GM19099 (cell line): Measurements from ENCODE around the gene CFAP251.

Experiments
- POLR2A ChIP-seq: IDR thresholded peaks from 3 replicates; pipeline ENCODE4 v1.6.1; 2011; ENCODE audit warnings: low read depth; ENCODE audit not compliant: insufficient read length; ENCODE audit errors: extremely low read depth

The CFAP251 gene

DNA sequence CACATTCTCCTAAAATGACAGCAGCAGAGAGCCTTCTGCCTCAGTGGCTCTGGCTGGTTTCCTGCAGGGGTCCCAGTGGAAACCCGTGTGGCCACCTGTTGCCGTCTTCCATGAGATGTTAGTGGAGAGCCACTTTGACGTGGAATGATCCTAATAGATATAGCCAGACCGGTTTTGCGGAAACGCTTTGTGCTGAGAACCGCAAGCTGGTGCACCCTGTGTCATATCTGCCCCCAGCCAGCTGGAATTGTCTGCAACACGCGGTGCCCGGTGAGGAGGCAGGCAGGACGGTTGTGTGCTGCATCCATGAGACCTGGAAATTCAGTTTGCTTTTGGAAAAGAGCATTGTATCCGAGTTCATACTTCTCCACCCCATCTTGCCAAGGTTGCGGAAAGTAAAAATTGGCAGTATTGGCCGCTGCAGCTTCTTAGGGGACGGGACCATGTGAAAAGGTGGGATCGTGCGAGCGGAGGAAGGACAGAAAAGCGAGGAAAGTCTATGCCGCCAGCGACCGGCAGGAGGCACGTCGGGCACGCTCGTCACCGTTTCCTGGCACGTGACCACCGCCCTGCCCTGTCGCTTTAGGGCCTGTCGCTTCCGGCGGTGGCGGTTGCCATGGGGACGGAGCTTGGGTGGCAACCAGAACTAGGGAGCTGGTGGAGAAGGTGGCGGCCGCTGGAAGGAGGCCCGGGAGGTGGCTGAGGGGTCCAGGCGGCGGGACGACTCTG lies at the start of gene CFAP251:
TSS of gene CFAP251 (plus strand) at position 643 of the 729 bp plus-strand sequence. CDS start 2,714 bp downstream, outside the sequence.
- TF ChIP-seq POLR2A = no peak

- no peak for TF ChIP-seq POLR2A
These were observed 46.9 kb upstream of the CFAP251 start for GRCh38 chr12:121871467-121871866.

DNA sequence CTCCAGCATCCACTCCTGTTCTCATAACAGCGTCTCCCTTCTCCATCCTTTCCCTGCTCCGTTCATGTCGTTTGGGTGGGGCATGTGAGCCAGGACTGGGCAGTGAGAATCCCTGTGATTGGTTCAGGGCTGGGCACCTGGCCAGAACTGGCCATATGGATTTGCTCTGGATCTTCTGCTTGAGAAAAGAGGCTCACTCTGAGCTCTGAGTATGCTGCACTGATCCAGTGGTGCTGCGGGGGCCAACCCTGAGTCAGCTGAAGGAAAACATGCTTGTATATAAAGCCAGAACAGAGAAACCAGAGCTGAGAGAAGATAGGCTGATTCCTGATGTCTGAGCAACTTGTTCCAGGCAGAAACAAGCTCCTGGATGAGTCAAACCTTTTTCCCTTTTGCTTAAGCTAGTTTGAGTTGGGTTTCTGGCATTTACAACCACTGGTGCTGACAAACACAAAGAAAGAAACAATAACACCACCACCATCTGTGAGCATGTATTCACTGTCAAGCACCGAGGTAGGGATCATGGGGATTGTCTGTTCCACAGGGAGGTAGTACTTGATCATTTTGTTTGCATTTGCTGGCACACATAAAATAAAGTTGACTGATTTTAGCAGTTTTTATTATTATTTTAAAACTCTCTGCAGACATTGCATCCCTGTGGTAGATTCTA lies 45.7 kb upstream of the CFAP251 start:
- no peak for TF ChIP-seq POLR2A

- TF ChIP-seq POLR2A = no peak
These were observed 45.2 kb upstream of the CFAP251 start for GRCh38 chr12:121873216-121873569.

DNA sequence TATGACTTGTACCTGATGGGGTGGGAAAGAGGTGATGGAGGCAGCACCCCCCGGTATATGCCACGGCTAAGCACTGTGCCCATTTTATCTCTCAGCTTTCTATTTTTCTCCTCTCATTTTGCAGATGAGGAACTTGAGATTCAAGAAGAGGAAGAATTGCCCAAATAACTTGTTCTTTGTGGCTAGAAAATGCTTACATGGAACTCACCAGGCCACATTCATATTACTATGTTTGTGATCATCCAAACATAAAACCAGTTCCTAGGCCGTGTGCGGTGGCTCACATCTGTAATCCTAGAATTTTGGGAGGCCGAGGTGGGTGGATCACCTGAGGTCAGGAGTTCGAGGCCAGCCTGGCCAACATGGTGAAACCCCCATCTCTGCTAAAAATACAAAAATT lies 44.3 kb upstream of the CFAP251 start:
- no peak for TF ChIP-seq POLR2A

DNA sequence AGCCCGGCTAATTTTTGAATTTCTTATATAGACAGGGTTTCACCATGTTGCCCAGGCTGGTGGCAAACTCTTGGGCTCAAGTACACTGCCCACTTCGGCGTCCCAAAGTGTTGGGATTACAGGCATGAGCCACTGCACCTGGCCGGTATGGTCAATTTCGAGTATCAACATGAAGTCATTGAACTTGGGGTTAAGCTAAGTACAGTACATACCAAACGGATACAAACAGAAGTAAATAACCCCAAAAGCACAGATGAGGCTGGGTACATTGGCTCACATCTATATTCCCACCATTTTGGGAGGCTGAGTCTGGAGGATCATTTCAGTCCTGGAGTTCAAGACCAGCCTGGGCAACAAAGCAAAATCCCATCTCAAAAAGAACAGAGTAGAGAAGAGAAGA lies 42.8 kb upstream of the CFAP251 start:
- TF ChIP-seq POLR2A = no peak

DNA sequence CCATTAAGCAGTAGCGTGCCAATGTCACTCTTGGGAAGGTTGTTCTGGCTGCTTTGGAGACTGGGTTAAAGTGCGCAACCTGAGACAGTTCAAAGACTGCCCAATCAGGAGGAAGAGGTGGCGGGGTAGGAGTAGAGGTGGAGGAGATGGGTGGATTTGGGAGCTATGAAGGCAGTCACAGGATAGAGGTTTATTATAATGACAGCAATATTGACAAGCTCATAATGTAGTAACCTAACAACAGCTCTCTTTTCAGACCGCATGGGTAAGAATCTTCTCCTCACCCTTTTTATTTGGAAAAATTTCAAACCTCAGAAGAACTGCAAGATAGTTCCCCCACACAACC lies 35.1 kb upstream of the CFAP251 start:
- no peak for TF ChIP-seq POLR2A

DNA sequence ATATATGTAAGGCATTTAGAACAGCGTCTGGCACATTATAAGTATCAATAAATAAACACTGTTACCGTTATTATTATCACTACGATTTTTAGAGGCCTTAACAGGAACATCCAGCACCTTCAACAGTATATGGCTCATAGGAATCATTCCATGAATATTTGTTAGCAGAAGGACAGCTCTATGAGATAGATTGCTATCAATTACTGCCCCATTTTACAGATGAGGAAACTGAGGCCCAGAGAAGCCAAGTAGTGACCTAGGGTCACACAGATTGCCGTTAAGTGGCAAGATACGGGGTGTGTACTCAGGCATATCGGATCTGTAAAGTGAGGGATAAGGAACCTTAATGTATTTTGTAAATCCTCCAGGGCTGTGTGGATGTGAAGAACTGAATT lies 30.3 kb upstream of the CFAP251 start:
- TF ChIP-seq POLR2A = no peak

GRCh38 chr12:121888478-121889273 lies 29.7 kb upstream of the CFAP251 start, which contains the start of gene PSMD9:
Gene PSMD9, plus strand, starts transcription at chr12:121888790. Its CDS starts 67 bp downstream, at chr12:121888857.
- TF ChIP-seq POLR2A = peak; percentile 90

- TF ChIP-seq POLR2A = no peak
These were observed 29.1 kb upstream of the CFAP251 start for GRCh38 chr12:121889274-121889624.

DNA sequence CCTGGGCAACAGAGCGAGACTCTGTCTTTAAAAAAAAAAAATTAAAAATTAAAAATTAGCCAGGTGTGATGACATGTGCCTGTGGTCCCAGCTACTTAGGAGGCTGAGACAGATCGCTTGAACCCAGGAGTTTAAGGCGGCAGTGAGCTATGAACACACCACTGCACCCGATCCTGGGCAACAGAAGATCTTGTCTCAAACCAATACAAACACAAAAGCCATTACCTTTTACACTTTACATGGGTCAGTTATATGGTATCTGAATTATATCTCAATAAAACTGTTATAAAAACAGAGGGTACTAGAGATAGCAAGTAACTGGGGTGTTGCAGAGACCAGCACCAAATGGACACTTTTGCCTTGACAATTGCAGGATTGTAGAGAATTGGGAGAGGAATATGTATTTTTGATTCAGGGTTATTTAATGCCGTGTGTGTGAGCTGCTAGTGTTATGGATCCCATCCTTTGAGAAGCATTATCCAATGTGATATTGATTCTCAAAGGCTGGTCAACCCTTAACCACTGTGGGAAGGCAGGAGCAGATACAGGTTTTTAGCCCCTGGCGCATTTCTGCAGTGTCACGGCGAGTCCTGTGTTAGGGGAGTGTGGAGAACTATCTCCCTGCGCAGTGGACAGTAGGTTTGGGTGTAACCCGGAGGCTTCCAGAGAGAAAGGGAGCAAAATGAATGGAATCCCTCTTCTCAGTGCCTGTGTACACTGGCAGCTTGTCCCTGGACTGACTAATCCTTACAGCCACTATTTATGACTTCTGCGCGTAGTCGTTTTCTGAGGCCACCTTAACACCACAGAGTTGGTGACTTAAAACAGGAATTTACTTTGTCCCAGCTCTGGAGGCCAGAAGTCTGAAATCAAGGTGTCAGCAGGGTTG lies 25.5 kb upstream of the CFAP251 start:
- no peak for TF ChIP-seq POLR2A

- no peak for TF ChIP-seq POLR2A
These were observed 24.4 kb upstream of the CFAP251 start for GRCh38 chr12:121893961-121894460.

GRCh38 chr12:121894633-121895032 lies 23.8 kb upstream of the CFAP251 start:
- no peak for TF ChIP-seq POLR2A

DNA sequence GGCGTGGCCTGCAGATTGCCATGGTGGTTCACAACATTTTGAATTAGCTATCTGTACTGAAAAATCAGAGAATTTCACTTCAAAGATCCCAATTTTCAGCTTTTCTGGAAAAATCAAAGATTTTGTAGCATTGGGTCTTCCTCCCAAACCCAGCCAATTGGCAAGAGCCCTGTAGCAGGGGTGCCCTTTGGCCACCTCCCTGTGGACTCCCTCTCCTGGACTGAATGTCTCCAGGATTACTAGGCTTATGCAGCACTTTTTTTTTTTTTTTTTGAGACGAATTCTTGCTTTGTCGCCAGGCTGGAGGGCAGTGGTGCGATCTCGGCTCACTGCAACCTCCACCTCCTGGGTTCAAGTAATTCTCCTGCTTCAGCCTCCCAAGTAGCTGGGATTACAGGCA lies 20.1 kb upstream of the CFAP251 start:
- no peak for TF ChIP-seq POLR2A

DNA sequence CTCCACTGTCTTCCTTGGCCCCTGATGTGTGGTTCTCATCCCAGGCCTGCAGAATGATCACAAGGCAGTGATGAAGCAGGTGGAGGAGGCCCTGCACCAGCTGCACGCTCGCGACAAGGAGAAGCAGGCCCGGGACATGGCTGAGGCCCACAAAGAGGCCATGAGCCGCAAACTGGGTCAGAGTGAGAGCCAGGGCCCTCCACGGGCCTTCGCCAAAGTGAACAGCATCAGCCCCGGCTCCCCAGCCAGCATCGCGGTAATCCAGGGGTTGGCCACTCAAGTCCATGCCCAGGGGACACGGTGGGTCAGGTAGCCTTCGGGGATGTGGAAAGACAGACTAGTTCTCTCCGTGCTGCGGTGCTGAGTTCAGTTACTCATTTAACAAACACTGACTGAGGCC lies 18.8 kb upstream of the CFAP251 start:
- no peak for TF ChIP-seq POLR2A

DNA sequence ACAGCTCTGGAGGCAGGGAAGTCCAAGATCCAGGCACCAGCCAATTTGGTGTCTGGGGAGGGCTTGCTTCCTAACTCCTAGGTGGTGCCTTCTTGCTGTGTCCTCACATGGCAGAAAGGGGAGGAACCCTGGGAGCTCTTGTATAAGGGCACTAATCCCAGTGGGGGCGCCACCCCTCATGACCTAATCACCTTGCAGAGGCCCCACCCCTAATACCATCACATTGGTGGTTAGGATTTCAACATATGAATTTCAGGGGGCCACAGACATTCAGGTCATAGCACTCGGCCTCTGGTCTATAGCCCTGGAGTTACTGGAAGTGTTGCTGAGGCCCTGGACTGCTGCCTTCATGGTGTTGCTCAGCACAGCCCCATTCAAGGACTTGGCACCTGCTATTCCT lies 15.2 kb upstream of the CFAP251 start:
- TF ChIP-seq POLR2A = no peak

GRCh38 chr12:121905746-121906145 lies 12.6 kb upstream of the CFAP251 start:
- TF ChIP-seq POLR2A = no peak
